ENCODE data around the gene SLC9A8.

Gene SLC9A8

GRCh38 chr20:49831770-49832631 is 19.4 kb downstream of the SLC9A8 start:
- H4K20me1 ChIP-seq (ENCODE audit: insufficient read depth, low read length) = no peaks in the 10 kb centered on the region
- no peak for DNase-seq
- H3K4me2 ChIP-seq (ENCODE audit: low read depth, low read length) = no peak overlapping the region
- no peaks in the 10 kb centered on the region for H3K27me3 ChIP-seq (replicated peaks; ENCODE audit: insufficient read depth, low read length)
- H3K79me2 ChIP-seq (ENCODE audit: low read length) = no peaks in the 10 kb centered on the region
- H3K36me3 ChIP-seq (replicated peaks; ENCODE audit: insufficient read depth, low read length) = no peaks in the 10 kb centered on the region
- H3K9ac ChIP-seq (ENCODE audit: low read length) = no peak overlapping the region
- H3F3A ChIP-seq (ENCODE audit: insufficient read depth, low read length) = no peaks in the 10 kb centered on the region
- H3K9me2 ChIP-seq (replicated peaks; ENCODE audit: insufficient read depth, low read length) = no peaks in the 10 kb centered on the region
- no peaks in the 10 kb centered on the region for H3K9me3 ChIP-seq (replicated peaks; ENCODE audit: insufficient read depth, low read length)
- no peak overlapping the region for H3K4me3 ChIP-seq (ENCODE audit: low read length)
- no peaks in the 10 kb centered on the region for H3K4me1 ChIP-seq (ENCODE audit: low read length)
- H3K27ac ChIP-seq (ENCODE audit: low read length) = no peak overlapping the region
- no peak overlapping the region for H2AFZ ChIP-seq (ENCODE audit: low read length)
- no peak for TF ChIP-seq CTCF (IDR thresholded peaks at IDR 0.05; ENCODE audit: low read length)
- TF ChIP-seq EZH2phosphoT487 (IDR thresholded peaks at IDR 0.05; ENCODE audit: low read length) = no peak
- TF ChIP-seq EZH2 (optimal IDR thresholded peaks at IDR 0.05; ENCODE audit: low read depth, low read length) = no peak

- TF ChIP-seq EZH2 (optimal IDR thresholded peaks at IDR 0.05; ENCODE audit: low read depth, low read length) = no peak
- TF ChIP-seq CTCF (IDR thresholded peaks at IDR 0.05; ENCODE audit: low read length) = no peak
- TF ChIP-seq EZH2phosphoT487 (IDR thresholded peaks at IDR 0.05; ENCODE audit: low read length) = no peak
- H3K4me3 ChIP-seq (ENCODE audit: low read length) = no peak overlapping the region
- DNase-seq = no peak
- H3K9me2 ChIP-seq (replicated peaks; ENCODE audit: insufficient read depth, low read length) = no peaks in the 10 kb centered on the region
- no peak overlapping the region for H3K27ac ChIP-seq (ENCODE audit: low read length)
- no peak overlapping the region for H3K4me2 ChIP-seq (ENCODE audit: low read depth, low read length)
- no peaks in the 10 kb centered on the region for H3K36me3 ChIP-seq (replicated peaks; ENCODE audit: insufficient read depth, low read length)
- no peak overlapping the region for H2AFZ ChIP-seq (ENCODE audit: low read length)
- no peaks in the 10 kb centered on the region for H3F3A ChIP-seq (ENCODE audit: insufficient read depth, low read length)
- no peaks in the 10 kb centered on the region for H4K20me1 ChIP-seq (ENCODE audit: insufficient read depth, low read length)
- no peak overlapping the region for H3K9ac ChIP-seq (ENCODE audit: low read length)
- H3K79me2 ChIP-seq (ENCODE audit: low read length) = no peaks in the 10 kb centered on the region
- no peaks in the 10 kb centered on the region for H3K27me3 ChIP-seq (replicated peaks; ENCODE audit: insufficient read depth, low read length)
- no peaks in the 10 kb centered on the region for H3K9me3 ChIP-seq (replicated peaks; ENCODE audit: insufficient read depth, low read length)
- no peaks in the 10 kb centered on the region for H3K4me1 ChIP-seq (ENCODE audit: low read length)
Observed at GRCh38 chr20:49832632-49833327, 20.2 kb downstream of the SLC9A8 start.

GRCh38 chr20:49833483-49833882 is 20.9 kb downstream of the SLC9A8 start:
- DNase-seq = no peak
- Histone ChIP-seq H3K4me2 (ENCODE audit: low read depth, low read length) (no peak overlapping the region), H3K4me3 (ENCODE audit: low read length) (no peak overlapping the region), H3K27me3 (replicated peaks; ENCODE audit: insufficient read depth, low read length) (no peaks in the 10 kb centered on the region), H3F3A (ENCODE audit: insufficient read depth, low read length) (no peaks in the 10 kb centered on the region), H3K9me3 (replicated peaks; ENCODE audit: insufficient read depth, low read length) (no peaks in the 10 kb centered on the region), H4K20me1 (ENCODE audit: insufficient read depth, low read length) (no peaks in the 10 kb centered on the region), H3K9me2 (replicated peaks; ENCODE audit: insufficient read depth, low read length) (no peaks in the 10 kb centered on the region), H3K79me2 (ENCODE audit: low read length) (no peaks in the 10 kb centered on the region), H2AFZ (ENCODE audit: low read length) (no peak overlapping the region), H3K4me1 (ENCODE audit: low read length) (no peaks in the 10 kb centered on the region), H3K9ac (ENCODE audit: low read length) (no peak overlapping the region), H3K36me3 (replicated peaks; ENCODE audit: insufficient read depth, low read length) (no peaks in the 10 kb centered on the region), H3K27ac (ENCODE audit: low read length) (no peak overlapping the region)
- TF ChIP-seq CTCF (IDR thresholded peaks at IDR 0.05; ENCODE audit: low read length) (no peak), EZH2 (optimal IDR thresholded peaks at IDR 0.05; ENCODE audit: low read depth, low read length) (no peak), EZH2phosphoT487 (IDR thresholded peaks at IDR 0.05; ENCODE audit: low read length) (no peak)

Measured in MM.1S (cell line).